Measurements from ENCODE around the gene PCDH8. TPM values are rescaled to one million over a fixed set of nuclear protein-coding genes. Genes with fewer than 3 reads are reported as not detected.

The PCDH8 gene
- total and polyA plus RNA-seq, 10 of the 15 experiments (the other 5 are each of a cell fraction or from before 2014, with no cell fraction given), result 0.03 to 0.86 (median 0.45) TPM; not detected in 1

DNA sequence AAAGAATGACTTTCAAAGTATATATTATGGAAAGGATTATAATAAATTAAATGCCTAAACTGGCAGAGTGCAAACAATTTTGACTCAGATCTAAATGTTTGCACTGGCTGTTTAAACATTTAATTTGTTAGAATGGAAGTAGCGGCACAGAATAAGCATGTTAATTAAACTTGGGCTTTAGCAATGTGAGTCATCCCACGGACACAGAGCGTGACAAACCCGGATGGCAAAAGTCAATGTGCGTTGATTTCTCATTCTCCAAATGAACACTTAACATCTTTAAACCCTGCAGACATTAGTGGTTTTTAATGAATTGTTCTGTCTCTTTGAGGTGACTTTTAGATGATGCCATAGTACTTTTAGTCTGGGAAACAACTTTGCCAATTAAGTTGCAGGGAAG is 38.4 kb downstream of the PCDH8 start (continued):
- TF ChIP-seq, protein P1, sequence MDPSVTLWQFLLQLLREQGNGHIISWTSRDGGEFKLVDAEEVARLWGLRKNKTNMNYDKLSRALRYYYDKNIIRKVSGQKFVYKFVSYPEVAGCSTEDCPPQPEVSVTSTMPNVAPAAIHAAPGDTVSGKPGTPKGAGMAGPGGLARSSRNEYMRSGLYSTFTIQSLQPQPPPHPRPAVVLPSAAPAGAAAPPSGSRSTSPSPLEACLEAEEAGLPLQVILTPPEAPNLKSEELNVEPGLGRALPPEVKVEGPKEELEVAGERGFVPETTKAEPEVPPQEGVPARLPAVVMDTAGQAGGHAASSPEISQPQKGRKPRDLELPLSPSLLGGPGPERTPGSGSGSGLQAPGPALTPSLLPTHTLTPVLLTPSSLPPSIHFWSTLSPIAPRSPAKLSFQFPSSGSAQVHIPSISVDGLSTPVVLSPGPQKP (IDR thresholded peaks at IDR 0.05; ENCODE audit: low read depth, low read length), result no peak
- TF ChIP-seq CREB1 (IDR thresholded peaks at IDR 0.05; ENCODE audit: low read depth) (no peak), RAD21 (IDR thresholded peaks at IDR 0.05; ENCODE audit: insufficient read depth, low read depth, low read length) (no peak), ZBED1 (IDR thresholded peaks at IDR 0.05; ENCODE audit: borderline replicate concordance) (no peak)

DNA sequence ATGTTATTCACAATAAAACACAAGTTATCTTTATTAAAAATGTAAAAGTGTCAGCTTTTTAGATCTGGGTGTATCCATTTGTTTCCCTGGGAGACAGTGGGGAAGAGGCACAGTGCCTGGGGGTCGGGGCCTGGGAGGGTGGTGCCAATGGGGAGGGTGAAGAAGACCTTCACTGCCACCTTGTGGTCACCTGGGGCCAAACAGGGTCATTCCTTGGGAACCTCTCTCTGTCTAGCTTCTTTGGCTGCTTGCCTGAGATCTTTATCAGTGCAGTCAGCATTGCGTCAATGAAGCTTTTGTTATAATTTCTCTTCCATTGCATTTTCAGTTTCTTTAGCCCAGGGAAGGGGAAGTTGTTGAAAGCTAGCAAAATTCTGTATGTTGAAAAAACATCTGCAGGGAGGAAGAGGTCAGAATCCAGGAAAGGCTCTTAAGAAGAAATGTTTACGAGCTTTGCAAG is 39.1 kb downstream of the PCDH8 start:
- CTCF ChIA-PET, result interaction anchor here (0.6 to 5.1 kb wide), 51 partner anchors 8 to 361 kb away, joined by 3 to 179 read pairs (median 7); partner anchors contain the start of genes CNMD and SUGT1
- intact Hi-C loops (cut with micrococcal nuclease; ENCODE audit: unreplicated experiment), result loop anchor here (1.0 to 5.0 kb wide), 6 partner anchors 67 to 200 kb away; no protein-coding TSS in a partner anchor
- no TSS peak for BruUV-seq (replicated peaks)
- in situ Hi-C loops (cut with MboI), result loop anchor here (5.0 to 10.0 kb wide), 2 partner anchors 142 to 215 kb away; no protein-coding TSS in a partner anchor
- peaks cover under 1% of the 10 kb centered on the region; the same call in 1 of the 3 replicates for H3K9me3 ChIP-seq (replicated peaks; ENCODE audit: control insufficient read depth, insufficient read depth, low read length)
- DNase-seq (ENCODE audit: low read depth, low spot score) (peak; percentile 35), ATAC-seq (peak; percentile 89), FAIRE-seq (peak; percentile 84)
- WGBS (ENCODE audit: insufficient coverage, insufficient replicate concordance, low lambda C conversion rate, missing lambda C conversion rate), result 17% methylated on average over 3 of the region's 3 CpGs
- H3K27ac ChIP-seq (ENCODE audit: control insufficient read depth, insufficient read depth), result no peak overlapping the region
- no peak overlapping the region for H3K9ac ChIP-seq (ENCODE audit: control insufficient read depth, insufficient read depth, low read length)
- POLR2A ChIA-PET, result interaction anchor here (0.6 to 4.3 kb wide), 9 partner anchors 25 to 156 kb away, joined by 3 to 39 read pairs (median 4); partner anchors contain the start of gene SUGT1
- H3K4me1 ChIP-seq (ENCODE audit: control insufficient read depth, insufficient read depth, low read length), result peaks cover 4% of the 10 kb centered on the region; the same call in 1 of the 2 replicates
- no peak overlapping the region for H3K4me3 ChIP-seq
- H3K4me2 ChIP-seq (ENCODE audit: control insufficient read depth, insufficient read depth), result no peak overlapping the region
- H3K79me2 ChIP-seq (ENCODE audit: control insufficient read depth, insufficient read depth, low read length), result no peaks in the 10 kb centered on the region
- no peaks in the 10 kb centered on the region for H3K36me3 ChIP-seq (ENCODE audit: control insufficient read depth in 2 of 2, insufficient read depth in 2 of 2, low read length in 1 of 2)
- H3K27me3 ChIP-seq (replicated peaks in 1 of 2; ENCODE audit: control insufficient read depth in 2 of 2, insufficient read depth in 2 of 2, low read length in 1 of 2), result no peaks in the 10 kb centered on the region
- no peaks in the 10 kb centered on the region for H4K20me1 ChIP-seq (ENCODE audit: control insufficient read depth, insufficient read depth)
- SMC1A ChIA-PET (ENCODE audit: uncharacterized antibody, unreplicated experiment), result interaction anchor here (0.6 to 9.0 kb wide), 42 partner anchors 9 to 359 kb away, joined by 3 to 137 read pairs (median 6); partner anchors contain the start of genes SUGT1 and VPS36
- no peak overlapping the region for H2AFZ ChIP-seq (ENCODE audit: control insufficient read depth, low read depth, low read length)
- RAD21 ChIA-PET (ENCODE audit: unreplicated experiment), result interaction anchor here (0.6 to 7.8 kb wide), 48 partner anchors 13 to 557 kb away, joined by 3 to 161 read pairs (median 6); partner anchors contain the start of gene SUGT1
- TF ChIP-seq, protein P2, sequence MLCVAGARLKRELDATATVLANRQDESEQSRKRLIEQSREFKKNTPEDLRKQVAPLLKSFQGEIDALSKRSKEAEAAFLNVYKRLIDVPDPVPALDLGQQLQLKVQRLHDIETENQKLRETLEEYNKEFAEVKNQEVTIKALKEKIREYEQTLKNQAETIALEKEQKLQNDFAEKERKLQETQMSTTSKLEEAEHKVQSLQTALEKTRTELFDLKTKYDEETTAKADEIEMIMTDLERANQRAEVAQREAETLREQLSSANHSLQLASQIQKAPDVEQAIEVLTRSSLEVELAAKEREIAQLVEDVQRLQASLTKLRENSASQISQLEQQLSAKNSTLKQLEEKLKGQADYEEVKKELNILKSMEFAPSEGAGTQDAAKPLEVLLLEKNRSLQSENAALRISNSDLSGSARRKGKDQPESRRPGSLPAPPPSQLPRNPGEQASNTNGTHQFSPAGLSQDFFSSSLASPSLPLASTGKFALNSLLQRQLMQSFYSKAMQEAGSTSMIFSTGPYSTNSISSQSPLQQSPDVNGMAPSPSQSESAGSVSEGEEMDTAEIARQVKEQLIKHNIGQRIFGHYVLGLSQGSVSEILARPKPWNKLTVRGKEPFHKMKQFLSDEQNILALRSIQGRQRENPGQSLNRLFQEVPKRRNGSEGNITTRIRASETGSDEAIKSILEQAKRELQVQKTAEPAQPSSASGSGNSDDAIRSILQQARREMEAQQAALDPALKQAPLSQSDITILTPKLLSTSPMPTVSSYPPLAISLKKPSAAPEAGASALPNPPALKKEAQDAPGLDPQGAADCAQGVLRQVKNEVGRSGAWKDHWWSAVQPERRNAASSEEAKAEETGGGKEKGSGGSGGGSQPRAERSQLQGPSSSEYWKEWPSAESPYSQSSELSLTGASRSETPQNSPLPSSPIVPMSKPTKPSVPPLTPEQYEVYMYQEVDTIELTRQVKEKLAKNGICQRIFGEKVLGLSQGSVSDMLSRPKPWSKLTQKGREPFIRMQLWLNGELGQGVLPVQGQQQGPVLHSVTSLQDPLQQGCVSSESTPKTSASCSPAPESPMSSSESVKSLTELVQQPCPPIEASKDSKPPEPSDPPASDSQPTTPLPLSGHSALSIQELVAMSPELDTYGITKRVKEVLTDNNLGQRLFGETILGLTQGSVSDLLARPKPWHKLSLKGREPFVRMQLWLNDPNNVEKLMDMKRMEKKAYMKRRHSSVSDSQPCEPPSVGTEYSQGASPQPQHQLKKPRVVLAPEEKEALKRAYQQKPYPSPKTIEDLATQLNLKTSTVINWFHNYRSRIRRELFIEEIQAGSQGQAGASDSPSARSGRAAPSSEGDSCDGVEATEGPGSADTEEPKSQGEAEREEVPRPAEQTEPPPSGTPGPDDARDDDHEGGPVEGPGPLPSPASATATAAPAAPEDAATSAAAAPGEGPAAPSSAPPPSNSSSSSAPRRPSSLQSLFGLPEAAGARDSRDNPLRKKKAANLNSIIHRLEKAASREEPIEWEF (IDR thresholded peaks at IDR 0.05; ENCODE audit: insufficient replicate concordance, low read depth, low read length), result no peak
- TF ChIP-seq STAT1 (conservative IDR thresholded peaks at IDR 0.05) (no peak), ZNF24 (IDR thresholded peaks at IDR 0.05) (0 out of 2 replicates have a peak, but pooled peaks have one; percentile 16), TCF3 (IDR thresholded peaks at IDR 0.05; ENCODE audit: borderline replicate concordance, insufficient read depth, low read depth, low read length) (no peak), TBL1XR1 (IDR thresholded peaks at IDR 0.05; ENCODE audit: low read depth, low read length) (no peak), ZNF622 (IDR thresholded peaks at IDR 0.05) (no peak), RB1 (IDR thresholded peaks at IDR 0.05; ENCODE audit: borderline replicate concordance) (no peak), RAD21 (IDR thresholded peaks at IDR 0.05; ENCODE audit: insufficient read depth, low read depth, low read length) (peak; percentile 86)
- TF ChIP-seq, protein P3, sequence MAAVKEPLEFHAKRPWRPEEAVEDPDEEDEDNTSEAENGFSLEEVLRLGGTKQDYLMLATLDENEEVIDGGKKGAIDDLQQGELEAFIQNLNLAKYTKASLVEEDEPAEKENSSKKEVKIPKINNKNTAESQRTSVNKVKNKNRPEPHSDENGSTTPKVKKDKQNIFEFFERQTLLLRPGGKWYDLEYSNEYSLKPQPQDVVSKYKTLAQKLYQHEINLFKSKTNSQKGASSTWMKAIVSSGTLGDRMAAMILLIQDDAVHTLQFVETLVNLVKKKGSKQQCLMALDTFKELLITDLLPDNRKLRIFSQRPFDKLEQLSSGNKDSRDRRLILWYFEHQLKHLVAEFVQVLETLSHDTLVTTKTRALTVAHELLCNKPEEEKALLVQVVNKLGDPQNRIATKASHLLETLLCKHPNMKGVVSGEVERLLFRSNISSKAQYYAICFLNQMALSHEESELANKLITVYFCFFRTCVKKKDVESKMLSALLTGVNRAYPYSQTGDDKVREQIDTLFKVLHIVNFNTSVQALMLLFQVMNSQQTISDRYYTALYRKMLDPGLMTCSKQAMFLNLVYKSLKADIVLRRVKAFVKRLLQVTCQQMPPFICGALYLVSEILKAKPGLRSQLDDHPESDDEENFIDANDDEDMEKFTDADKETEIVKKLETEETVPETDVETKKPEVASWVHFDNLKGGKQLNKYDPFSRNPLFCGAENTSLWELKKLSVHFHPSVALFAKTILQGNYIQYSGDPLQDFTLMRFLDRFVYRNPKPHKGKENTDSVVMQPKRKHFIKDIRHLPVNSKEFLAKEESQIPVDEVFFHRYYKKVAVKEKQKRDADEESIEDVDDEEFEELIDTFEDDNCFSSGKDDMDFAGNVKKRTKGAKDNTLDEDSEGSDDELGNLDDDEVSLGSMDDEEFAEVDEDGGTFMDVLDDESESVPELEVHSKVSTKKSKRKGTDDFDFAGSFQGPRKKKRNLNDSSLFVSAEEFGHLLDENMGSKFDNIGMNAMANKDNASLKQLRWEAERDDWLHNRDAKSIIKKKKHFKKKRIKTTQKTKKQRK (IDR thresholded peaks at IDR 0.05; ENCODE audit: low read depth, low read length), result no peak

Measured in GM12878 (cell line).